HG03558 (cell line): ENCODE measurements around the gene ROR1.

Source experiments
- ATAC-seq: cut with Tn5 transposase; IDR thresholded peaks from one replicate; pipeline ENCODE4 v1.9.1; 2021; ENCODE audit warnings: moderate number of reproducible peaks; ENCODE audit not compliant: unreplicated experiment; ENCODE audit errors: extremely low read depth

The ROR1 gene

DNA sequence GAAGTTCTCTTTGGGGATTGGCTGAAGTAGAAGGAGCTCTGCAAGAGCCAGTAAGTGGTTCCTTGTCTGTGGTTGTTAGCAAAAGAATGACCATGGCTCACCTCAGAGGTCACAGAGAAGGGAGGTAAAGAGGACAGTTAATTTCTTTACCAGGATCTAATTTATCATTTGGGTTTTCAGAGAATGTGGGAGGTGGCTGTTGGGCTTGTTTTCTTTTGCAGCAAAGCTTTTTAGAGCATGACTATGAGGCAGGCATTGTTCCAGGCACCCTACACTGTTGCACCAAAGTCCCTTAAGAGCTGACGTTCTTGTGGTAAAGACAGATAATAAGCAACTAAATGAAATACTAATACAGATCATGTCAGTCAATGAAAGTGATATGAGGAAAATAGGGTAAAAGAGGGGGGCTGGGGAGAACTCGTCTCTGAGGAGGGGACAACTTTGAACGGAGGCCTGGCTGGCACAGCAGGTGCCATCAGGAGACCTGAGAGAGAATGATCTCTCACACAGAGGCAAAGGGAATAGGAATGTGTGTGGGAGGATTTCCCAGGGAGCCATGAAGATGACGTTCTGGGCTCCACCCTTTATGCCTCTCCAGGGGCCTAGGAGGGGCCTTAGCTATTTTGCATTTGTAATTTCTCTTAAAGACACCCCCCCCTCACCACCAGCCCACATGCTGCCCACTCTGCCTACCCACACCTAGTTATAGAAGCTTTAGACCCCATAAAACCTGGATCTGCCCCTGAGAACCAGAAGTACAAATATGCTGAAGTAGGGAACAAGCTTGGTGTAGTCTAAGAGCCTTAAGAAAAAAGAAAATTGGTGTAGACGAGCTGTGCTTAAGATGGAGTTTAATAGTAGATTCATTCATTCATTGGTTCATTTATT, 177.5 kb downstream of the ROR1 start:
- ATAC-seq, result no peak

DNA sequence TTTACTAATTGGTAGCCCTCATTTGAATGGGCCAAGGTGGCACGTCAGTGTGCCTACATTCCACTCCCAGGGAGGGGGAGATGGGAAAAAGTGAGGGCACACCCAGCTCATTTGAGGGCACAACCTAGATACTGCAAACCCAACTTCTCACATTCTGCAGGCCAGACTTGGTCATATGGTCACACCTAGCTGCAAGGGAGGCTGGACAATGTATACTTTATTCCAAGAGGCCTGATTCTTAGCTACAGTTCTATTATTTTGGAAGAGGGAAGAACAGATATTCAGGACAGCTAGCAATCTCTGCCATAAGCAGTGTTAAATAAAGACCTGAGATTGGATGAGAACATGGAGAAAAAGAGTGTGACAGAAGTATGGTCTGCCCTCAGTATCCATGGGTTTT, 180.4 kb downstream of the ROR1 start:
- no peak for ATAC-seq

DNA sequence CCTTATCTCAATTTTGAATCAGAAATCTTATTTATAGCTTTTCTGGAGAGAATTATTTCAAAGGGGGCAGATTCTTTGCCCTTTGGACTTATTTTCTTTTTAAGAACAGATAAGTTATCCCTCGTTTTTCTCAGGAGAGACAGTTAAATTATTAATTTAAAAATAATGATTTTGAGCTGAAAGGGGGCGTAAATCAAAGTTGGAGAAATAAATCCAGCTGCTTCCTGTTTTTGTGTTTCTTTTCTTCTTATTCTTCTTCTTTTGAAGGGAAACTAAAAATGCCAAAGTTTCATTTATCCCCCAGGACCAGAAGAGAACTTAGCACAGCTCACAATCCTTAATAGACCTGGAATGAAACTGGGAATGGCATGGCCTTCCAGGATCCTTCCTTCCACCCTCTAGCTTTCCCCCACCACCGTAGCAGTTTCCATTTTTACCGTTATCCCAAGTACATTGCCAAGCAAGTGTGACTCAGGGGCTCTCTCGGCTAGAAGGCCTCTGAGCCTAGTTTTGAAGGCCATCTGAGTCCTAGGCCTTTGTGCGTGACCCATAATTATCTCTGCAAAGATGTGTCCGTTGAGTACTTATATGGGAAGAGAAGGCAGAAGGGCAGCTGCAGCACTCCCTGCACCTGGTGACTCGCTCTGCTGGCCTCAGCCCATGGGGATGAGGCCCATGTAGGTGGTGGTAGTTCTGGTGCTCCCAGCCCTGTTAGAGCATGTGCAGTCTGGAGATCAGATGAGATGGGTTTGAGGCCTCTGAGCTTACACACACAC, 181.7 kb downstream of the ROR1 start:
- ATAC-seq, result no peak

DNA sequence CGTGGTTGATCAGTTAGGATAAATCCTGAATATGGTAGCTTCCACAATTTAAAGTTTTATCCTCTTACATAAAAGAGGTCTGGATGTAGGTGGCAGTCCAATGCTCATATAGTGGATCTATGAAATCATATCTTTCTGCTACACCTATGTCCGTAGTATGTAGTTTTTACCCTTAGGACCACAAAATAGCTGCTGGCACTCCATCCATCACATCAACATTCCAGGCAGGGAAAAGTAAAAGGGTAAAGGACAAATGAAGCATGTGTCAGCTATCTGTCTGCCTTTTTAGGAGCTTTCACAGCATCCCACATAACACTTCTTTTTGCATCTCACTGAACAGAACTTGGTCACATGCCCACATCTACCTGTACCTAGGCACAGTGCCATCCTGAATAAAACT, 184.7 kb downstream of the ROR1 start:
- ATAC-seq, result no peak

DNA sequence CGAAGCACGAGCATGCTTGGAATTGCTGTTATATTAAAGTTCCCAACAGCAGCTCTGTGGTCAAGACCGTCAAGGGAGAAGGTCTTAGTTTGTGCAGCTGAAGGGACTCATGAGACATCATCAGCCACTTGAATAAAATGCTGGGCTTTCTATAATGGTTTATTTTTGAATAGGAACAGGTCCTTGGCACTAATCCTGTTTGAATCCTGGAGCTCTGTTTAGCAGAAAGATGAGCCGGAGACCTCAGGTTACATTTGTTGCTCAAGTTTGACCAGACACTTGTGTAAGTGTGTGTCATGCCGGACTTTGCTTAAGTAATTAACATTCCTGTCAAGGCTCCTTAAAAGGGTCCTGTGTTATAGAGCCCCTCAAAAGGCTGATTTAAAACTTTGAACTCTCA, 186.5 kb downstream of the ROR1 start:
- ATAC-seq, result no peak

DNA sequence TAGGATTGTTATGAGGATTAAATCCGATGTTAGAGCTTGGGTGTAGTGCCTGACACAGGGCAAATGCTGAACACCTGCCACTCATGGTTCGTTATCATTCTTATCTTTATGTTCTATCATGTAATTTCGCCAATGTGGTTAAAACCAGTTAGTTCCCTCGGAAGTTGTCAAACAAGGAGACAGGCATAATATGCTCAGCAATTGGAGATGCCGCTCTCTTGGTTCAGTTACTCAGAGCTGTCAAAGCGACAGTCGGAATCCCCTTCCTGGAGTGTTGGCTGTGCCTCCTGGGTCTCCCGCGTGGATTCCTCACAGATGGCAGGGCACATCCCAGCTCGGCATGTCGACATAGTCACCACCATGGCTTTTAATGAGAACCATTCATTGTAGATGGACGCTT, 192.2 kb downstream of the ROR1 start:
- ATAC-seq, result no peak

DNA sequence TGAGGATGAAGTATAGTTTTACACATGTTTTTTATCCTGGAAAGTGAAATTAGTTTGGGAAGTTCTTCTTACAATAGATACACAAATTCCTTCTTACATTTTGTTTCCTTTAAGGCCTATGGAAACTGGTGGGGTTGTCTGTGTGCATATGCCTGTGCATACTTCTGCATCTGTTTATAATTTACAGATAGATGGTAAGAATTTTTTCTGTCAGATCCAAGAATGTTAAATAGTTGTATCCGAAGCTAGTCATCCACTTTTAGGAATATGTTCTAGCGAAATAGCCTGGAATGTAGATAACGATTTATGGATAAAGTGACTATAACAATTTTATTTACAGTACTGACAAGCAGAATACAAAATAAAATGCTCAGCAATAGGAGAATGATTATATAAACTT, 194.1 kb downstream of the ROR1 start:
- no peak for ATAC-seq

DNA sequence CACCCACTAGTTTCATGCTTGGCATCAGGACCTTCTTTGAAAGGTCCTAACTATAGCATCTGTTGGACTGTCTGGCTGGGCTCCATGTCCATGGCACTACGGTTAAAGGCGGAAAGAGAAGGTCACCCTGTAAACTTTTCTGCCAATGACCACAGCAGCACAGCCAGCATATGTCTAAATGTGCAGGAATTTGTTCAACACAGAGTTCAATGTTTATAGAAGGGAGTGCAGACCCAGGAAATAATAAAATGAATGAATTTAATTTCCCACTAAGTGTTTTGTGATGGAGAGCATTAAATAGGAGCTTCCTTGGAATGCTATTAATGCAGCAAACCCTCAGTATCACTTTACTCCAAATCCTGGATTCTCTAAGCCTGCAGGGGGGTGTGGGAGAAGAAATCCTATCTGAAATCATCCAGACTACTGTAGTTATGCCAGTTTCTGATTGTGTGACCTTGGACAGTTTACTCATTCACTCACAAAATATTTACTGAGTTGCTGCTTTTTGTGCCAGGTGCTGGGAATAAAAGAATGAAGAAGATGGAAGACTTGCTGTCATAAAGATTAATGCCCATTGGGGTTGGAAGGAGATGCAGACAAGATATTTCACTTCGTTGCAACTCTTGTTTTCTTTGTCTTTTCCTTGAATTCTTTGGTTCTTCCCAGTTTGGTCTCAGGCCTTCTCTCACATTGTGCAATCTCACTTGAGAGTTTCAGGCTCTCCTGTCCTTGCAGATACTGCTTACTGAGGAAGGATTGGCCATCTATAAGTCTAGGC, 195.0 kb downstream of the ROR1 start:
- no peak for ATAC-seq

DNA sequence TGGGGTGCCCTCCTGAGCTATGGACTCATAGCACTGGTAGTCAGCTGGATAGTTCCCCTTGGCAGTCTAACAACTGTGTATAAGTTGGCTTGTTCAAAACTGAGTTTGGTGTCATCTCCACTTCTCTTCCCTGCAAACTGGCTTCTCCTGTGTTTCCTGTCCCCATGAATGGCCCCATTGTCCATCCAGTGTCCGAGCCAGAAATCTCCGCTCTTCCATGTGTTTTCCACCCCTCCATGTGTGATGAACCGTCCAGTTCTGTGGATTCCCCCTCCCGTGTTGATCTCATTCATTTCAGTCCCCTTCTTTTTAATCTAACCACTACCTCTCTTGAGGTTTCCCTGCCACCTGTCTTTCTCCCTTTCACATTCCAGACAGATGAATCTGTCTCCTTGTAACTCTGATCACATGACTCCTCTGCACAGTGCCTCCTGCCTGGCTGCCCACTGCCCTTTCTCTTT, 195.7 kb downstream of the ROR1 start:
- ATAC-seq, result no peak

DNA sequence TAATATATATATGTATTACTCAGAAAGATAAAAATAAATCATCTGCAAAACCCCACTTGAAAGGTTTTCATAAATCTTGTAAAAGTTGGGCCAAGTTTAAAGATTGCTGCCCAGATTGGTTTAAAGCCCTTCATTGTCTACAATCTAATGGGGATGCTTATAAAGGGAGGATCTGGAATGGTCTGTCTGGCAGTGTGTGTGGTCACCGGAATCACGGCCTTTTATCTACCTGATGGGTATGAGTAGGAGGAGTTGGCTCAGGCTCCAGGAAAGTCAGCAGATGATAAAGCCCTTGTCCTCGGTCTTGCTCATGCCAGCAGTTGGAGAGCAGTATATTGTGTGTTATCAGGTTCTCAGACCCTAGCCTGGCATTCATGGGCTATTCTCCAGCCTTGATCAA, 197.7 kb downstream of the ROR1 start:
- no peak for ATAC-seq

DNA sequence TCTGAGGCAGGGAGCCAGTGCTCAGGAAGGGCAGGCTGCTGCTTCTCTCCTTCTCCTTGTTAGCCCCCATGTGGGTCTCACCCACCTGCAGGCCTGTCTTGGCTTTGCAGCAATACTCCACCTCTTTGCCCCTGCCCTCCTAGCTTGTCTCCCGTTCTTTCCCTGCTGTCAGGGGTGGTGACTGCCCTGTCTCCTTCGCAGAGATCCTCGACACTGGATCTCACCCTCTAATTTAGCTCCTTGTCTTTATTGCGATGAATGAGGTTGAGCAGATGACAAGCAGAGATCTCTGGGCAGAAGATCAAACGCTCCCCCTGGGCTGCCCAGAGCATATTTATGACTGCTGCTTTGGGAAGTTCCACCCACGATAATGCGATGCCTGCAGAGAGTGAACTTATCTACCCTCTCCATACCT, 199.2 kb downstream of the ROR1 start:
- no peak for ATAC-seq

DNA sequence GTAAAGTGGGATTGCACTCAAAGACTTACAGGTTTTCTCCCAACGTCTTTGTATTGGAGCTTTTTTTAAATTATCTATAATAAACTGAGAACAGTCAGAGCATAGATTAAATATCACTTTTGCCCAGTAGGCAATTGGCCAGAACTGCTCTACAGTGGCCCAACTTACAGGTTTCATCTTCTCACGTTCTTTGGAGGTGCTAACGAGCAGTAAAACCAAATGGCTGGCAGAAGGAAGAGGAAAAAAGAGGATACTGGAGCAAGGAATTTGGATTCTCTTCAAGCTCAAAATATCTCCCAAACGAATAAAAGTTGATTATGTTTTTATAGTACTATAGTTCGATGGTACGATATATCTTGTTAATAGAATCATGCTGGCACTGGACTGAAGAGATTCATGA, 201.1 kb downstream of the ROR1 start:
- ATAC-seq, result no peak

DNA sequence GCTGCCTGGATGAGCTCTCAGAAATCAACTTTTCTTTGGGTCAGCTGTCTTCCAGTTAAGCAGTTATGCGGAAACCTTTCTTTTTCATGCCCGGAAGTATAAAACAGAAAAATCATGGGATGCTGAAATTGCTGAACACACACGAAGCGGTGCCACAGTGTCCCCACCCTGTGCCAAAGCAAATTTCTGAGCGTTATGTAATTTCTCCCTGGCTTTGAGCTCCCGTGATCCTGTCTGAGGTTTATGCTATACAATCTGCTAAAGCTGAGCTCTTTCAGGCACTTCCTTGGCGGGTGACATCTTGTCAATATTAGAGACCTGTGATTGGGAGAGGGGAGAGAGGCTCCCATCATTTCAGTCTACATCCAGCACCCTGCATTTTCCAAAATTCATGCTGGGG, 201.7 kb downstream of the ROR1 start:
- ATAC-seq, result no peak

DNA sequence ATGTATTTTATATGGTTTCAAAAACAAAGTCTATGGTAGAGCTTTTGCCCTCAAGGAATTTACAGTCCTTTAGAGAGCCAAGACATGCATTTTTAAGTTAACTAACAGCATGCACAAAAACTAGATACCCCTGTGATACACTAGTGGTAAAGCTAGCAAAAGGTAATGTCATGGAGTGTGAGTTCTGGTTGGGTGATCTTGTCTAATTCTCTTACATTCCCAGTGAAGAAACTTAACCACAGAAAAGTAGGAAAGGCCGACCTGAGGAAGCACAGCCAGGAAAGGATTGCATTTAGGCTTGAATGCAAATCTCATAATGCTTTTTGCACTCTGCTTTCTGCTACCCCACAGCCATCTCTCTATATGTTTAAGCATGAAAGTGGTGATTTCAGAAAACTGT, 202.2 kb downstream of the ROR1 start:
- ATAC-seq, result no peak

DNA sequence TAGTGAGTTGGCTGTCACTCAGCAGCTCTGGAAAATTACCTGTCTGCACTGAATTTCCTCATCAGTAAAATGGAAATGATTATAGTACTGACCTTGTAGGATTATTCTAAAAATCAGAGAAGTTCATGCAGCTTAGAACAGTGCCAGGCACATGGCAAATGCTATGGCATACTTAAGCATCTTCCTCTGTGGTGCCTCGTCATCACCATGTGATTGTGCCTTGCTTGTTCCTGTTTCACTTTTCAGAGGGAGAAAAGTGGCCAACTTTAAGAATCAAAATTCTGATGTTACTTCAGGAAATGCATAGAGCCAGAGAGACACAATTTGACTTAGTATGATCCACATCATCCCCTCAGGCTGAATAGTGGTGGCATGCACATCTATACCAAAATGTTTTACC, 203.6 kb downstream of the ROR1 start:
- ATAC-seq, result no peak

DNA sequence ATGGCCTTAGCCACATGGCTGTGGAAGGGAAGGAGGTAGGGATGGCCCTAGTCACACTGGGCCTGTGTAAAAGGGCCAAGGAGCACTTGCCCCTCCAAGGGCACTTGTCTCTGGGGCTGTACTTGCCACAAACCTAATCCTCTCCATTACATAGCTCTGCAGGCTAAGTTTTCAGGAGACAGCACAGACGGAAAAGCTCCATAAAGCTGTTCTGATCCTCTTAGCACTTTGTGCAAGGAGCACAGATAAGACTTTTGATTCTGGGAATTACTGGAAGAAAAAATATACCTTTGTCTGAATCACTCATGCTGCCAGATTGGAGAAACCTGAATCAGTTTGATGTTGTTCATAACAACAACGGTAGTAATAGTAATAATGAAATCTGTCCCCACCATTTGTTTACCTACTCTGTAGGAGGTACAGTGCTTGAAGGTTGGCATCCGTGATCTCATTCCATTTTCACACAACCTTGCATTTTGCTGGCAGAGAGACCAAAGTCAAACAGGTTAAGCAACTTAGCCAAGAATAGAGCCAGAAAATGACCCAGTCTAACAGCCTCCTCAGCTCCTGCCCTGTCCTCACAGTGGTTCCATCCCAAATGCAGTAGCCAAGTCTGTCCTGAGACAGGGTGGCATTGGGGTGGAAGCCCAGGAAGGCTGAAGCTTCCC, 207.1 kb downstream of the ROR1 start:
- no peak for ATAC-seq

DNA sequence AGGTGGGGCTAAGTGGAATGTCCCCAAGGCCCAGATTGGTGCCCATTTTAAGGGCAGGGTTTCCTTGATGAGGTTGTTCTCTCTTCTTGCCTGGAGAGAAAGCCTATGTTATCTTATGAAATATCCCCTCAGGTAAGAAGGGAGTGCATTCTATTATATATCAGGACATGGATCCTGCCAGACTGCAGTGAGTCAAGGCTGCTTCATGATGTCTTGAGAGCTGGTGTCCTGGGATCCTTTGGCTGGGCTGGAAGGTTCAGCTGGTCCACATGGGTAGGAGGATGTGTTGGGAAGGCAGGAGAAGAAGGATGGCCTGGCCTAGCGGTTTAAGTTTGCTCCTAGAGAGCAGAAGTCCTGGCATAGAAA, 207.6 kb downstream of the ROR1 start:
- no peak for ATAC-seq

DNA sequence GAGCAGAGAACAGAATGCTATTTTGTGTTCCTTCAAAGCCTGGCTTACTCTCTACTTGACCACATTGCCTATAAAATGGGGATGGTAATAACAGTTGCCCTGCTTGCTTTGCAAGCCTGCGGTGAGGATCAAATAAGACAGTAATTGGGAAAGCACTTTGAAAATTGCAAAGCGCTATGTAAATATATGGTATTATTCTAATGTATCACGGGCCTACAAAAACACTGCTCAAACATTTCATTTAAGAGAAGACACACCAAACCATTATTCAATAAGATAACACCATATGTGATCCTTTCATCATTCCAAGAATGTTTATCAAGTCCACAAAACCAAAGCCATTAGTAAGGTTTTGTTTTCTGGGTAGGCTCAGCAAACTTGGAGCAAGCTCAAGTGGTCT, 208.4 kb downstream of the ROR1 start:
- no peak for ATAC-seq

DNA sequence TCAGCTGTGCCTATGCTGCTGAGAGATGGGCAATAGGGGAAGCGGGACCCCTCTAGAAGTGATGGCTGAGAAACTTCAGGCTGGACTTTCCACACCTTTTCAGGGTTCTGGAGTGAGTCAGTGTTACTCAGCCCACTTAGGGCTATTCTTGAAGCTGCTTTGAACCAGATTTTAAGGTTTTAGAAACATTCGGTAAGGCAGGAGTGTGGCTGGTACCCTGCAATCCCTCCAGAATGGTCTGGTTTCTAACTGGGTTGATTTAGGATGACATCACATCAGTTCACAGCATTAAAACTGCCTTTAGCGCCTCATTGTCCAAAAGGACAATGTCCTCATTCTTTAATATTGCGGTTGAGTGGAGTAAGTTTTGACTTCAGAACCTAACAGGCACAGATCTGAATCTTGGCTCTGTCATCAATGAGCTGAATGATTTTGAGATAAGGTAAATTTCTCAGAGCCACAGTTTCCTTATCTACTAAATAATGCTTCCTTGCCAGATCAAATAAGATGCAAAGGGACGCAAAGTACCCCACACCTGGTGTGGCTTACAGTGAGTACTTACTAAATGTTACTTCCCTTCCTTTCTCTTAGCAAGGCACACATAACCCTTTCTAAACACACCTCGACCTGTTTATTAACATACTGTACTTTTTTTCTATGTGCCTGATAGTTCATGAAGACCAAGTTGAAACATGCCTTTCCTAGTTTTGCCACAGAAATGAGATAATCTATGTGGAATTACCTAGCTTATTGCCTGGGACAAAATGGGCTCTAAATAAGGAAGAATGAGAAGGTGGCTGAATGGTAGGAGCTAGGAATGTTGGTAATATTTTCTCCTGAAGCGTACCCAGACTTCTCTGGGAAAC, 209.8 kb downstream of the ROR1 start:
- ATAC-seq, result no peak
